ENCODE data around the gene DHRS2. TPM values are rescaled to one million over a fixed set of nuclear protein-coding genes. Genes with fewer than 3 reads are reported as not detected.

DHRS2 gene
- total and polyA plus RNA-seq, 2 of the 13 experiments (the other 11 are each of a cell fraction or from before 2014, with no cell fraction given) = 1,621 to 3,021 TPM

GRCh38 chr14:23640524-23641141 lies 4.5 kb downstream of the DHRS2 start (continued):
- TF ChIP-seq ZNF609 (CRISPR knock-in tag; IDR thresholded peaks at IDR 0.05; ENCODE audit: borderline replicate concordance) (0 out of 2 replicates have a peak, but pooled peaks have one; percentile 15), CHD2 (IDR thresholded peaks at IDR 0.05; ENCODE audit: low read depth, low read length) (no peak; the same call in 1 of the 2 replicates), ZNF549 (CRISPR knock-in tag; IDR thresholded peaks at IDR 0.05) (no peak), SP1 (IDR thresholded peaks at IDR 0.05) (no peak), SP1 (CRISPR knock-in tag; IDR thresholded peaks at IDR 0.05) (peak; percentile 7; the same call in 1 of the 2 replicates), NFE2 (CRISPR knock-in tag; IDR thresholded peaks at IDR 0.05) (no peak), HNF1A (IDR thresholded peaks at IDR 0.05; ENCODE audit: low read depth) (no peak), HNF1A (CRISPR knock-in tag; IDR thresholded peaks at IDR 0.05; ENCODE audit: borderline replicate concordance) (0 out of 2 replicates have a peak, but pooled peaks have one; percentile 7), KAT7 (CRISPR knock-in tag; IDR thresholded peaks at IDR 0.05; ENCODE audit: borderline replicate concordance) (no peak), SRSF9 (IDR thresholded peaks at IDR 0.05; ENCODE audit: borderline replicate concordance, insufficient read depth, low read depth, low read length, poor library complexity, severe bottlenecking) (no peak), ZNF607 (CRISPR knock-in tag; IDR thresholded peaks at IDR 0.05; ENCODE audit: borderline replicate concordance) (no peak), SALL1 (CRISPR knock-in tag; IDR thresholded peaks at IDR 0.05) (peak; percentile 50; the same call in 1 of the 2 replicates), TFDP1 (CRISPR knock-in tag; IDR thresholded peaks at IDR 0.05; ENCODE audit: borderline replicate concordance) (0 out of 2 replicates have a peak, but pooled peaks have one; percentile 3), SMAD1 (CRISPR knock-in tag; IDR thresholded peaks at IDR 0.05; ENCODE audit: borderline replicate concordance, low read depth) (no peak), ATF7 (IDR thresholded peaks at IDR 0.05) (no peak), ATF7 (CRISPR knock-in tag; IDR thresholded peaks at IDR 0.05) (no peak), CENPBD1 (CRISPR knock-in tag; IDR thresholded peaks at IDR 0.05; ENCODE audit: borderline replicate concordance, low read depth) (no peak)

Data from HepG2 (cell line).